Esophagus squamous epithelium (tissue), 5 donors: ENCODE results near the gene TGM5. TPM values are rescaled to one million over a fixed set of nuclear protein-coding genes. Genes with fewer than 3 reads are reported as not detected.

Source experiments
- DNase-seq: peaks from one replicate; lab custom pipeline; 2025; lab: John Stamatoyannopoulos, UW
- H3K27ac ChIP-seq, 4 donors: fragments of 200-600 bp; sonication (generic); one replicate each; pipeline ENCODE4 v1.5.1; 2016 to 2019; ENCODE audit warnings: mild to moderate bottlenecking in 1 of 4
- H3K27me3 ChIP-seq, 4 donors: fragments of 200-600 bp; sonication (generic); 1 replicate in 3 of 4; 2 replicates in 1 of 4; pipeline versions ENCODE4 v1.5.1 to v1.6.0; 2017 to 2021; ENCODE audit warnings: antibody characterized with exemption in 1 of 4
- H3K36me3 ChIP-seq, 3 donors: fragments of 200-600 bp; sonication (generic); one replicate each; pipeline ENCODE4 v1.5.1; 2016 to 2019
- H3K4me1 ChIP-seq, 3 donors: fragments of 200-600 bp; sonication (generic); one replicate each; pipeline ENCODE4 v1.5.1; 2017 to 2019
- H3K4me3 ChIP-seq, 4 donors: fragments of 200-600 bp; sonication (generic); 1 replicate in 3 of 4; 2 replicates in 1 of 4; pipeline ENCODE4 v1.5.1; 2016 to 2019; ENCODE audit warnings: mild to moderate bottlenecking in 2 of 4, moderate library complexity in 1 of 4
- H3K9me3 ChIP-seq, 3 donors: fragments of 200-600 bp; sonication (generic); one replicate each; pipeline ENCODE4 v1.5.1; 2016 to 2019
- POLR2A ChIP-seq, 4 donors: fragments of 450-650 bp; IDR thresholded peaks; one replicate each; pipeline ENCODE4 v1.6.1; 2017; ENCODE audit warnings: antibody characterized with exemption in 4 of 4, mild to moderate bottlenecking in 4 of 4, moderate library complexity in 3 of 4
- WGBS, 2 donors: methylation state at CpG; one replicate each; pipeline ENCODE4 v1.1.5; 2018; 5-methylcytosine and 5-hydroxymethylcytosine counted together
- intact Hi-C: fragments of 100-400 bp; cut with DNase I; formaldehyde crosslinking; loops from one replicate; pipeline ENCODE4 v1.15.0; 2022
- total RNA-seq, 4 donors: library from RNA; depleted of rRNA; stranded (reverse); fragments of >200 nt; gene quantifications; one replicate each; pipeline ENCODE4 v1.1.0, GENCODE V29; 2016
- TF ChIP-seq, protein P1 (sequence below), 6 experiments: fragments of 450-650 bp in 4 of 6; fragments of 200-600 bp in 2 of 6; sonication (generic) in 2 of 6; IDR thresholded peaks; one replicate each; pipeline ENCODE4 v1.5.1; 2016 to 2019; ENCODE audit warnings: antibody characterized with exemption in 6 of 6, mild to moderate bottlenecking in 4 of 6, moderate library complexity in 4 of 6
- donor health status: DM: yes; HTN: yes; CAD: no.

The TGM5 gene
- total RNA-seq, 4 donors from 2014 or later: 6.7 to 36.1 (median 15.6) TPM

DNA sequence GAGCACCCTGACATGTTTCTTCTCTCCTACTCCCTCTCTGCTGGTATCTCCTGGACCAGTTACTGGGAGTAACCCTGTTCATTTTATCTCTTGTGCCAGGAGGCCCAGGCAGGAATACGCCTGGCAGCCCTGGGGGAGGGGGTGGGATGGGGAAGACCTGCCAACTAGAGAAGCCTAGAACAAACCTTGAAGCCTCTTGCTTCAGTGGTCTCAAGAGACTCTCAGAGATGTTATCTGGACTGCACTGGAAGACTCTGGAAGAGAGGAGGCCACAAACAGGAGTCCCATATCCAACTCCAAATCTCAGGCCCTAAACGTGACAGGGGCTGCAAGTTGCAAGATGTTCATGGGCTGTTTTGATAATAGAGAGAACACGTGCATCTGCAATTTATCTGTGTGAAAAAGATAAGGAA is 45.7 kb downstream of the TGM5 start, which contains the start of gene EPB42:
Gene EPB42 (minus strand): TSS at position 28 of the 413 bp plus-strand sequence. CDS start 193 bp downstream, outside the sequence.
- no peaks in the 10 kb centered on the region for H3K36me3 ChIP-seq
- no peaks in the 10 kb centered on the region for H3K9me3 ChIP-seq
- TF ChIP-seq, protein P1, sequence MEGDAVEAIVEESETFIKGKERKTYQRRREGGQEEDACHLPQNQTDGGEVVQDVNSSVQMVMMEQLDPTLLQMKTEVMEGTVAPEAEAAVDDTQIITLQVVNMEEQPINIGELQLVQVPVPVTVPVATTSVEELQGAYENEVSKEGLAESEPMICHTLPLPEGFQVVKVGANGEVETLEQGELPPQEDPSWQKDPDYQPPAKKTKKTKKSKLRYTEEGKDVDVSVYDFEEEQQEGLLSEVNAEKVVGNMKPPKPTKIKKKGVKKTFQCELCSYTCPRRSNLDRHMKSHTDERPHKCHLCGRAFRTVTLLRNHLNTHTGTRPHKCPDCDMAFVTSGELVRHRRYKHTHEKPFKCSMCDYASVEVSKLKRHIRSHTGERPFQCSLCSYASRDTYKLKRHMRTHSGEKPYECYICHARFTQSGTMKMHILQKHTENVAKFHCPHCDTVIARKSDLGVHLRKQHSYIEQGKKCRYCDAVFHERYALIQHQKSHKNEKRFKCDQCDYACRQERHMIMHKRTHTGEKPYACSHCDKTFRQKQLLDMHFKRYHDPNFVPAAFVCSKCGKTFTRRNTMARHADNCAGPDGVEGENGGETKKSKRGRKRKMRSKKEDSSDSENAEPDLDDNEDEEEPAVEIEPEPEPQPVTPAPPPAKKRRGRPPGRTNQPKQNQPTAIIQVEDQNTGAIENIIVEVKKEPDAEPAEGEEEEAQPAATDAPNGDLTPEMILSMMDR (IDR thresholded peaks at IDR 0.05): no peak
- TF ChIP-seq POLR2A (IDR thresholded peaks at IDR 0.05): no peak
- DNase-seq: no peak
- H3K4me1 ChIP-seq: peaks cover 0 to 17% (median 5%) of the 10 kb centered on the region in 3 donors
- H3K27ac ChIP-seq: no peak within 1 kb of the TSS
- H3K4me3 ChIP-seq: no peak within 1 kb of the TSS
- peaks cover 0 to 18% (median 0%) of the 10 kb centered on the region in 4 donors for H3K27me3 ChIP-seq
- intact Hi-C loops: no loop called here
- 57 to 72% methylated on average over 2 to 3 of the region's 3 CpGs for WGBS, 2 donors

DNA sequence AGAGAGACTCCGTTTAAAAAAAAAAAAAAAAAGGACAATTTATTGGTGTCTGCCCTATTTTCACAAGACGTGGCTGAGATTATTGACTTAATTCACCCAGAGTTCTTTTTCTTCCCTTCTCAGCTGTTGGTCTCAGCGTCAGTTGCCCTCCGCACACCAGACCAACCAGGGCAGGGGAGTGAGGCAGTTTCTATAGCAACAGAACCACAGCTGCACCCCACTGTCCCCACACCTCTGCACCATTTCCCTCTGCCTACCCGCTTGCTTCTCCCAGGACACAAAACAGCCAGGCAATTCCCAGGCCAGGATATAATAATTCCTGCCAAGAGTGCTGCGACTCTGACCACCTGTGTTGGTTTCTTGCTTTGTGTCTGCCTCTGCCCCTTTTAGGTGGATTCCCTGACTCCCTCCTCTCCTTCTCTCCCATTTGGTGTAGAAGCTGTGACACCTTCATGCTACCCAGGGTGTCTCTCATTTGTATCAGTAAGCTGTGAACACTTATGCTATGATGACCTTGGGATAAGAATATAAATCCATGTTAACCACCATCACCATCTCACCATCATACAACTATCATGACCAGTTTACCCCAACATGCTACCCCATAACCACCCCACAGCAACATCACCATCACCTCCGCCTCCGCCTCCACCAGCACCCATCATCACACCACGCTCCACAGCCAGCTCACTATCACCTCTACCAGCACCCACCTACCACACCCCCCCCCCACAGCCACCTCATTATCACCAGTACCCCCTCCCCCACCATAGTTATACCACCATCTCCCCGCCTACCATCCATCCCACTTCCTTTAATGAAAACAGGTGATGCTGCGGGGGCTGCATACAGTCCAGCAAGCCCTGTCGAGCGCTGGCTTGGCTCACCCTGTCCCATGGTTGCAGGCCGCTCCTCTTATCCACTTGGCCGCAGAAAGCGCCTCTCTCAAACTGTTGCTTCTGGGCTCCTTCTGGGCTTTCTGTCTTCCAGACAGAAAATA is 46.5 kb downstream of the TGM5 start:
- 83% methylated on average over 11 to 14 of the region's 16 CpGs for WGBS, 2 donors
- Histone ChIP-seq H3K27ac (no peak overlapping the region), H3K36me3 (no peaks in the 10 kb centered on the region), H3K4me3 (no peak overlapping the region), H3K4me1 (peaks cover 0 to 15% (median 5%) of the 10 kb centered on the region in 3 donors), H3K9me3 (no peaks in the 10 kb centered on the region), H3K27me3 (peaks cover 0 to 17% (median 0%) of the 10 kb centered on the region in 4 donors)
- intact Hi-C loops: no loop called here
- TF ChIP-seq, protein P1 (IDR thresholded peaks at IDR 0.05): no peak
- no peak for TF ChIP-seq POLR2A (IDR thresholded peaks at IDR 0.05)
- no peak for DNase-seq

DNA sequence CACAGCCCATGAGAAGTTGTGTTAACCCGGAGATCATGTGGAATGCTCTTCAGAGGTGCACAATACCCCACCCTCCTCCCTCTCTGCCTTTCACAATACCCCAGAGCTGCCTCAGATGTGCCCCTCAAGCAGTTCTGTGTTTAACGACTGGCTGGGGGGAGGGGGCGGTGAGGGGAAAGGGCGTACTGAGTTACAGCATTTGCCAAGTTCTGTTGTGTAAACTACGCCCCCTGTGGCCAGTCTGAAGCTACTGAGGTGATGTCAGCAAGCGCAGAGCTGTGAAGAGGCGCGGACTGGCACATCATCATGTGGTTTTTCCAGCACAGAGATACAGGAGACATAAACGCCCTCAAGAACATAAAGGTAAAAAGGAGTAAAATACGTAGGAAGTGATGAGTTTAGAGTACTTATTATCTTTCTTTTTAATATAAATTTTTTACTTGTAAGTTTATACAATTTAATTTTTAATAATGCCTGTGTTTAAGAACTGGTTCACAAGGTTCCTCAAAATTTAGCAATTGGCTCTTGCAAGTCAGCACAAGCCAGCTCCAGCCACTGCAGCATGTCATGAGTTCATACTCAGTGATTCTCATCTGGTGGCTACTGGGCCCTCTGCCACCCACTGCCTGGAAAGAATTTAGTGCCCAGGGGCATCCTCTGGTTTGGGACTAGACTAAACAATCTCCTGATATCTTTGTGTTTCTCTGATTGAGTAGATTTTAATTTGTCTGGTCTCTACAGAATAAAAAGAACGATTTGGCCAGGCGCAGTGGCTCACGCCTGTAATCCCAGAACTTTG is 47.6 kb downstream of the TGM5 start:
- Histone ChIP-seq H3K9me3 (no peaks in the 10 kb centered on the region), H3K36me3 (no peaks in the 10 kb centered on the region), H3K4me3 (no peak overlapping the region), H3K27me3 (peaks cover 0 to 15% (median 0%) of the 10 kb centered on the region in 4 donors), H3K27ac (no peak overlapping the region), H3K4me1 (peaks cover 0 to 14% (median 5%) of the 10 kb centered on the region in 3 donors)
- intact Hi-C loops: no loop called here
- DNase-seq: no peak
- TF ChIP-seq, protein P1 (IDR thresholded peaks at IDR 0.05): peak in 4 of 6 experiments; percentile 5 to 41 (median 18)
- TF ChIP-seq POLR2A (IDR thresholded peaks at IDR 0.05): no peak
- WGBS, 2 donors: 26 to 28% methylated on average over 9 to 11 of the region's 13 CpGs

- TF ChIP-seq POLR2A (IDR thresholded peaks at IDR 0.05): no peak
- TF ChIP-seq, protein P1 (IDR thresholded peaks at IDR 0.05): no peak
- intact Hi-C loops: no loop called here
- no peak overlapping the region for H3K4me3 ChIP-seq
- H3K27ac ChIP-seq: no peak overlapping the region
- peaks cover 0 to 14% (median 5%) of the 10 kb centered on the region in 3 donors for H3K4me1 ChIP-seq
- WGBS, 2 donors: 32 to 72% methylated on average over 4 to 7 of the region's 7 CpGs
- H3K27me3 ChIP-seq: peaks cover 0 to 25% (median 0%) of the 10 kb centered on the region in 4 donors
- no peak for DNase-seq
- H3K36me3 ChIP-seq: no peaks in the 10 kb centered on the region
- H3K9me3 ChIP-seq: no peaks in the 10 kb centered on the region
Observed at GRCh38 chr15:43215961-43216360, 50.8 kb downstream of the TGM5 start.
